Measurements from ENCODE around the gene TICRR.

Gene TICRR

GRCh38 chr15:89628301-89628700, 53.0 kb downstream of the TICRR start:
- no peak for TF ChIP-seq CTCF (IDR thresholded peaks at IDR 0.05)

GRCh38 chr15:89628806-89629715, 53.8 kb downstream of the TICRR start:
- TF ChIP-seq CTCF (IDR thresholded peaks at IDR 0.05), result no peak

GRCh38 chr15:89629829-89630228, 54.6 kb downstream of the TICRR start:
- no peak for TF ChIP-seq CTCF (IDR thresholded peaks at IDR 0.05)

GRCh38 chr15:89630260-89630659, 55.0 kb downstream of the TICRR start:
- TF ChIP-seq CTCF (IDR thresholded peaks at IDR 0.05), result no peak

- no peak for TF ChIP-seq CTCF (IDR thresholded peaks at IDR 0.05)
These were observed 56.0 kb downstream of the TICRR start for GRCh38 chr15:89630974-89631901.

GRCh38 chr15:89631902-89632264, 56.6 kb downstream of the TICRR start:
- no peak for TF ChIP-seq CTCF (IDR thresholded peaks at IDR 0.05)

GRCh38 chr15:89632563-89633430, 57.5 kb downstream of the TICRR start:
- TF ChIP-seq CTCF (IDR thresholded peaks at IDR 0.05), result no peak

Measured in LNCAP (cell line).